Anterior cingulate cortex (tissue), 58 donors: ENCODE results near the gene HOXC4.

Experiments used
- DNase-seq, 58 donors: peaks; one replicate each; lab custom pipeline; 2025; lab: John Stamatoyannopoulos, UW

The HOXC4 gene

GRCh38 chr12:54015018-54015931, 38.4 kb upstream of the HOXC4 start:
- no peak for DNase-seq

- no peak for DNase-seq
Measured at GRCh38 chr12:54016051-54016450, 37.6 kb upstream of the HOXC4 start.

- no peak for DNase-seq
Measured at GRCh38 chr12:54016478-54016964, 37.1 kb upstream of the HOXC4 start.

GRCh38 chr12:54017027-54017788, 36.4 kb upstream of the HOXC4 start:
- no peak for DNase-seq

GRCh38 chr12:54017878-54018467, 35.7 kb upstream of the HOXC4 start:
- peak in 45 of 58 donors; percentile 1 to 52 (median 14) for DNase-seq

GRCh38 chr12:54018468-54018984, 35.1 kb upstream of the HOXC4 start:
- DNase-seq: no peak

- no peak for DNase-seq
Measured at GRCh38 chr12:54019091-54019811, 34.4 kb upstream of the HOXC4 start.

- no peak for DNase-seq
Measured at GRCh38 chr12:54019924-54020590, 33.6 kb upstream of the HOXC4 start.

- DNase-seq: no peak
Measured at GRCh38 chr12:54020591-54021405, 32.8 kb upstream of the HOXC4 start.

- no peak for DNase-seq
Measured at GRCh38 chr12:54021432-54022013, 32.1 kb upstream of the HOXC4 start.

GRCh38 chr12:54022960-54023884, 30.4 kb upstream of the HOXC4 start:
- DNase-seq: no peak

GRCh38 chr12:54024127-54024526, 29.5 kb upstream of the HOXC4 start:
- no peak for DNase-seq

- no peak for DNase-seq
Measured at GRCh38 chr12:54024581-54025305, 28.9 kb upstream of the HOXC4 start.

- DNase-seq: no peak
Measured at GRCh38 chr12:54025499-54026405, 27.9 kb upstream of the HOXC4 start.
